Activated naive CD8-positive, alpha-beta T cell treated with anti-CD3 and anti-CD28 coated beads, Interleukin-2, amount 50 U/mL, for 24 hours (primary cell): ENCODE data around the gene POLK.
"Not testable (repeated sequence)": the region's sequence is repeated elsewhere in the genome, so short reads cannot be mapped to it uniquely, and the experiment has no call there.

ENCODE experiments used
- ATAC-seq: fragments of 150-1000 bp; cut with Tn5 transposase; one replicate; pipeline ENCODE4 v1.10.0; 2021
- DNase-seq: peaks from one replicate; pipeline ENCODE4 v3.0.0; 2021
- H3K27ac Mint-ChIP-seq: one replicate; pipeline ENCODE4 v1.8.0; 2021; ENCODE audit warnings: mild to moderate bottlenecking, mixed read lengths
- H3K27me3 Mint-ChIP-seq: one replicate; pipeline ENCODE4 v1.8.0; 2021; ENCODE audit warnings: mixed read lengths
- H3K36me3 Mint-ChIP-seq: one replicate; pipeline ENCODE4 v1.8.0; 2021; ENCODE audit warnings: low read depth, mixed read lengths
- H3K4me1 Mint-ChIP-seq: one replicate; pipeline ENCODE4 v1.8.0; 2021; ENCODE audit warnings: mixed read lengths
- H3K4me3 Mint-ChIP-seq: one replicate; pipeline ENCODE4 v1.8.0; 2021; ENCODE audit warnings: mild to moderate bottlenecking, moderate library complexity, mixed read lengths
- H3K9me3 Mint-ChIP-seq: one replicate; pipeline ENCODE4 v1.8.0; 2021; ENCODE audit warnings: mixed read lengths

POLK gene

DNA sequence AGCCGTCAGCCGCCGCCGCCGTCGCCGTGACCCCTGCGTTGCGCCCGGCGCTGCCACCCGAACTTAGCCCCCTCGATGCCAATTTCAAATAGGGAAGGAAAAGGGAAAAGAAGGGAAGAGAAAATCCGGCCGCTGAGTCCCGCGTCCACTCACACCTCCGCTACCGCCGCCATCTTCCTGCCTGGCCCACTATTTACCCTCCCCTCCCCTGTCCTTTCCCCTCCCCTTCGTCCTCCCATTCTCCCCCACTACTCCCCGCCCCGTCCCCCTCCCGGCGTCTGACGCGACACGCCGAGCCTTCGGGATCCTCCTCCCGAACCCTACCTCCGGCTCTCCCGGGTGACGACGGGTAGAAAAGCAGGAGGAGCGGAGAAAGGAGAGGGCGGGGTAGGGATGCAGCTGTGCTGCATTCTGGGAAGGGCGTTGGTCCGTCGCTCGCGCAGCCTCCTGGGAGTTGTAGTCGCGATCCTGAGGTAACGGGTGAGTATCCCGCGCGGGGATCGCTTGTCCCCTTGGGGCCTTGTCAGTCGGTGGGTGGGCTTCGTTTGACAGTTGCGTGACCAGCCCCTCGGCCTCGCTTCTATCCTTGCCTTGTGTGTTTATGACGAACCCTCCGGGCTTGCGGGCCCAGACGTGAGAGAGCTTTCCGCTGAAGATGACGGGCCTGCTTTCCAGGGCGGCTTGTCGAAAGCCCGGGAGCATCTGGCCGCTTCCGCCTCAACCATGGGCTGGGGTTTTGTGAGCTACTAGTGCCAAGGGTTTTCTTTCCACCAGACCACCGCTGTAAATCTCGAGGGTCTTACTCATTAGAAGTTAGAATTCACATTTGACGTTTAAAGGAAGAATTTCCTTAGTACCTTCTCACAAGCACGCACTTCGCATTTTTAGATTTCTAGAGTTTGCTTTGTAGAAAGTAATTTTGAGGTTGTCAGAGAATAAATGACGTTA lies at the start of gene POLK, which contains the start of gene CERT1:
POLK (plus strand) TSS at position 457 of the 948 bp plus-strand sequence.
CERT1 (minus strand) TSS at position 195 of the 948 bp plus-strand sequence. CDS start 422 bp downstream, outside the sequence.
- Mint-ChIP-seq H3K27me3 (no peaks in the 10 kb centered on the region), H3K9me3 (no peaks in the 10 kb centered on the region), H3K4me1 (peaks cover 61% of the 10 kb centered on the region), H3K27ac (peak within 1 kb of the TSS; percentile 95), H3K36me3 (peaks cover 12% of the 10 kb centered on the region), H3K4me3 (peak within 1 kb of the TSS; percentile 95)
- DNase-seq (peak; percentile 94), ATAC-seq (peak; percentile 99)

DNA sequence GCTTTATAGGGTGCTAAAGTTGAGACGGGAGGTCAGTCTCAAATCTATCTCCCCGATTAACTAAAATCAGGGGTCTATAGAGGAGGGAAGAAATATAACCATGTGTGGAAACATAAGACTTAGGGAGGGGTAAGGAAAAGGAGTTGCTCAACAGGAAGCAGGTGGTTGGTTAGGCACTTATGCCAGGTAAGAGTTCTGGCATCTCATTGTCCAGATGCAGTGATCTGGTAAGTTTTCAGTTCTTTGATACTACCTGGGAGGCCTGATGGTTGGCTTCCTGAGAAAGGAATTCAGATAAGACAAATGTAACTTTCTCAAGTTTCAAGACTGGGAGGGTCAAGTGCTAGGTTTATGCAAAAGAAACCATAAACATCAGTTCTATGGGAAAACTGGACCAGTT lies 48.0 kb upstream of the POLK start:
- H3K4me3 Mint-ChIP-seq = no peak overlapping the region
- H3K36me3 Mint-ChIP-seq = peaks cover 26% of the 10 kb centered on the region
- H3K4me1 Mint-ChIP-seq = peaks cover 49% of the 10 kb centered on the region
- DNase-seq (no peak), ATAC-seq (no peak)
- H3K27me3 Mint-ChIP-seq = no peaks in the 10 kb centered on the region
- peaks cover 9% of the 10 kb centered on the region for H3K9me3 Mint-ChIP-seq
- no peak overlapping the region for H3K27ac Mint-ChIP-seq

DNA sequence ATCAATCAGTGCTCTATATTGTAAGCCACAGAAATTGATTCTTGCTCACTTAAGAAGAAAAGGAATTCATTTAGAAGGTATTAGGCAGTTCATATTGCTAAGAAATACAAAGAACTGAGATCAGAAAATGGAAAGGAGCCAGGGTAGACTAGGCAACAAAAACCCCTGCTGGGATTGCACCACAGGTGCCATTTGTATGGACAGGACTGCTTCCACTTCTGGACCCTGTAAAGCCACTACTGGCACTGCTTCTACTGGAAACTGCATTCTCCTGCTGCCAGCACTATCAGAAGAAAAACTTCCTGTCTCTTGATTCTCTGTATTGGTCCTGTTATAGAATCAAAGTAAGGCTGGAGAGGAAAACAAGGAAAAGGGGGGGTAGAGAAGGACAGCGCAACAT lies 46.2 kb upstream of the POLK start:
- ATAC-seq (no peak), DNase-seq (no peak)
- Mint-ChIP-seq H3K36me3 (peaks cover 35% of the 10 kb centered on the region), H3K4me1 (peaks cover 49% of the 10 kb centered on the region), H3K9me3 (peaks cover 22% of the 10 kb centered on the region), H3K27ac (no peak overlapping the region), H3K4me3 (no peak overlapping the region), H3K27me3 (no peaks in the 10 kb centered on the region)

DNA sequence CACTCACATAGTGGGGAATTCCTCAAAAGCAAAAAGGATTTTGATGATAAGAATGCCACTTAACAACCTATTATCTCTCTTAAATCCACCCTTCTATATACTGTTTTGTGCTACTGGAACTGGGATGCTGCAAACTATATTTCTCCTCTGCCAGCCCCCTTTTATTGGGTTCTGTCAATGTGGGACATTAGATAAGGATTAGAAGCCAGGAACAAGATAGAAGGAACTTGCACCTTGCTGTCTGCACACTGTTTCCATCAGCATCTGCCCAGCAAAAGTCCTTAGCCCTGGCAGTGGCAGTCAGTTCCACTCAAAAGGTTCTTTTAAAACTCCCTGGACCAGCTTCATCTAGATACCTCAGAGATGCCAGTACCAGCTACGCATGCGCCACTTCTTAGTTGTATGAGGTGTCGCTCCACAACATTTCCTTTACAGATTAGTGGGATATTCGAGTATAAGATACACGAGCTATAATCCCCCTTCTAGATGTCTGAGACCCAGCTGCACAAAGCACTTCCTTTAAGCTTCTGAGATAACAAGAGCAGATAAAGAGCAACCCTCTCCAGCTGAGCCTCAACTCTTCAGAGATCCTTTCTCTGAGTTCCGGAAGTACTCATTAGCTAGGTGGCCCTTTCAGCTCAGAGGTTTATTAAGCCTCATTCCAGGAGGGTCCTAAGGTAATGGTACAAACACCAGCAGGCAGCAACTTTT lies 45.5 kb upstream of the POLK start:
- H3K36me3 Mint-ChIP-seq = peaks cover 41% of the 10 kb centered on the region
- H3K27me3 Mint-ChIP-seq = no peaks in the 10 kb centered on the region
- ATAC-seq (no peak), DNase-seq (no peak)
- H3K9me3 Mint-ChIP-seq = peaks cover 28% of the 10 kb centered on the region
- no peak overlapping the region for H3K4me3 Mint-ChIP-seq
- H3K27ac Mint-ChIP-seq = no peak overlapping the region
- H3K4me1 Mint-ChIP-seq = peaks cover 42% of the 10 kb centered on the region

DNA sequence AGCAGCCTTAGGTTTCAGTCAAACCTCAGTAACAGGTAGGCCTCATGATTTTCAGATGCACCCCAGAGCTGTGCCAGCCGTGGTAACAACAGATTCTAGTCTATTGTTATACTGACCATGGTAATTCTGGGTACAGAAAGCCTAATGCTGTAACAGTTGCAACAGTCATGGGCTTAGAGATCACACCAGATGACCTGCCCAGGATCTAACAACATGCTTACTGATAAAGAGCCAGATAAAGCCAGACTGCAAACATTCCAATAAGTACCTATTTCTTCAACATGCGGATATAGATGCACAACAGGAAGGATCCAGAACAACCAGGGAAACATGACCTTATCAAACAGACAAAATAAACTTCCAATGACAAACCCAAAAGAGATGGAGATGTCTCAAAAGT lies 43.1 kb upstream of the POLK start:
- no peak for ATAC-seq
- DNase-seq = no peak
- no peaks in the 10 kb centered on the region for H3K27me3 Mint-ChIP-seq
- H3K9me3 Mint-ChIP-seq = peaks cover 37% of the 10 kb centered on the region
- H3K4me3 Mint-ChIP-seq = no peak overlapping the region
- peaks cover 25% of the 10 kb centered on the region for H3K4me1 Mint-ChIP-seq
- H3K27ac Mint-ChIP-seq = no peak overlapping the region
- H3K36me3 Mint-ChIP-seq = peaks cover 49% of the 10 kb centered on the region

DNA sequence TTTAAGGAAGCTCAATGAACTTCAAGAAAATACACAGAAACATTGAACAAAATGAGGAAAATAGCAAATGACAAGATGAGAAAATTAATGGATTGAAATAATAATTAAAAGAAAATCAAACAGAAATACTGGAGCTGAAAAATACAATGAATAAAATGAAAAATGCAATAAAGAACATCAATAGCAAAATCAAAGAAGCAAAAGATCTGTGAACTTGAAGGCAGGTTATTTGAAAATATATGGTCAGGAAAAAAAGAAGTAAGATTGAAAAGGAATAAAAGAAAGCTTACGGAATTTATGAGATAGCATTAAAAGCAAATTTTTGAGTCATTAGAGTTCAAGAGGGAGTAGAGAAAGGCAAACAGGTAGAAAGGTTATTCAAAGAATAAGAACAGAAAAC lies 42.7 kb upstream of the POLK start:
- H3K27me3 Mint-ChIP-seq = no peaks in the 10 kb centered on the region
- no peak overlapping the region for H3K4me3 Mint-ChIP-seq
- ATAC-seq (no peak), DNase-seq (no peak)
- H3K9me3 Mint-ChIP-seq = peaks cover 37% of the 10 kb centered on the region
- H3K4me1 Mint-ChIP-seq = peaks cover 22% of the 10 kb centered on the region
- no peak overlapping the region for H3K27ac Mint-ChIP-seq
- H3K36me3 Mint-ChIP-seq = peaks cover 49% of the 10 kb centered on the region

DNA sequence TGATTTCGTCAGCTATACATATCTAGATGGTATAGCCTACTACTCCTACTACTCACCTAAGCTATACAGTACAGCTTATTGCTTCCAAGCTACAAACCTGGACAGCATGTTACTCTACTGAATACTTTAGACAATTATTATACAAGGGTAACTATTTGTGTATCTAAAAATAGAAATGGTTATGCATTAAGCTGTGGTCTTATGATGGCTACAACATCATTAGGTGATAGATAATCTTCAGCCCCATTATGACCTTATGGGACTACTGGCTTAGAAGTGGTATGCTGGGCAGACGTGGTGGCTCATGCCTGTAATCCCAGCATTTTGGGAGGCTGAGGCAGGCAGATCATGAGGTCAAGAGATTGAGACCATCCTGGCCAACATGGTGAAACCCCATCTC lies 40.5 kb upstream of the POLK start:
- peaks cover 56% of the 10 kb centered on the region for H3K36me3 Mint-ChIP-seq
- H3K27ac Mint-ChIP-seq = no peak overlapping the region
- no peaks in the 10 kb centered on the region for H3K27me3 Mint-ChIP-seq
- H3K9me3 Mint-ChIP-seq = peaks cover 37% of the 10 kb centered on the region
- no peak overlapping the region for H3K4me3 Mint-ChIP-seq
- no peak for ATAC-seq
- no peak for DNase-seq
- peaks cover 11% of the 10 kb centered on the region for H3K4me1 Mint-ChIP-seq

DNA sequence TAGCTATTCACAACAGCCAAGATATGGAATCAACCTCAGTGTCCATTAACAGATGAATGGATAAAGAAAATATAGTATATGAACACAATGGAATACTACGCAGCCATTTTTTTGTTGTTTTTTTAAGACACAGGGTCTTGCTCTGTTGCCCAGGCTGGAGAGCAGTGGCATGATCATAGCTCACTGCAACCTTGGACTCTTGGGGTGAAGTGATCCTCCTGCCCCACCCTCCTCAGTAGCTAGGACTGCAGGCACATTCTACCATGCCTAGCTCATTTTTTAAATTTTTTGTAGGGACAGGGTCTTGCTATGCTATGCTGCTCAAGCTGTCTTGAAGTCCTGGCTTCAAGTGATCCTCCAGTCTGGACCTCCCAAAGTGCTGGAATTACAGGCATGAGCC lies 38.7 kb upstream of the POLK start:
- ATAC-seq = no peak
- Mint-ChIP-seq H3K27ac (no peak overlapping the region), H3K9me3 (peaks cover 34% of the 10 kb centered on the region), H3K27me3 (no peaks in the 10 kb centered on the region), H3K4me3 (no peak overlapping the region), H3K36me3 (peaks cover 56% of the 10 kb centered on the region), H3K4me1 (peaks cover 4% of the 10 kb centered on the region)
- DNase-seq = no peak

DNA sequence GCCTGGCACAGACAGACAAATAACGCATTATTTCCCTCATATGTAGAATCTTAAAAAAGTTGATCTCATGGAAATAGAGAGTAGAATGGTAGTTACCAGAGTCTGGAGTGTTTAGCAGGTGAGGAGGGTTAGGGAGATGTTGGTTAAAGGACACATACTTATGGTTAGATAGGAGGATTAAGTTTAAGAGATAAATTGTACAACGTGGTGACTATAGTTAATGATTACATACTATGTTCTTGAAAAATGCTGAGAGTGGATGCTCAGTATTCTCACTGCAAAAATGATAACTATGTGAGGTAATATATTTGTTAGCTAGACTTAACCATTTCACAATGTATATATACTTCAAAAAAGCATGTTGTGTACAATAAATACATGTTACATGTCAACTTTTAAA lies 38.2 kb upstream of the POLK start:
- peaks cover 31% of the 10 kb centered on the region for H3K9me3 Mint-ChIP-seq
- peaks cover 52% of the 10 kb centered on the region for H3K36me3 Mint-ChIP-seq
- H3K27ac Mint-ChIP-seq = no peak overlapping the region
- H3K27me3 Mint-ChIP-seq = no peaks in the 10 kb centered on the region
- ATAC-seq = no peak
- no peak for DNase-seq
- no peak overlapping the region for H3K4me3 Mint-ChIP-seq
- H3K4me1 Mint-ChIP-seq = peaks cover 4% of the 10 kb centered on the region

DNA sequence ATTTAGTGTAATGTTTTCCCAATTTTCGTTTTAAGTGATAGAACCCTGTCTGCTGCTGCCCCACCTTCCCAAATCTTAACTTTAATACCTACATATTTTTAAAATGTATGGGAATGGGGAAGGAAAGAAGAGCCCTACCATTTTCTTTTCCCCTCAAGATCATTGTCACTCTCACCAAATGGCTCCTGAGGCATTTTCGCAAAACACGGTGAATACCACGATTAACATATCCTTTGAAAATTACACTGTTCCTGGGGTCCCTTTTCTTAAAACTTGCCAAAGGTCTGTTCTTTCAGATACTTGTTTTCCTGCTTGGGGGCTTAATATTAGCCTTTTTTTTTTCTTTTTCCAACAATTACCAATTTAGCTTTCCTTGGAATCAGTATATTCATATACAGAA lies 36.3 kb upstream of the POLK start:
- Mint-ChIP-seq H3K27me3 (no peaks in the 10 kb centered on the region), H3K4me1 (peaks cover 10% of the 10 kb centered on the region), H3K36me3 (peaks cover 36% of the 10 kb centered on the region), H3K27ac (no peak overlapping the region), H3K9me3 (peaks cover 27% of the 10 kb centered on the region), H3K4me3 (no peak overlapping the region)
- DNase-seq = no peak
- no peak for ATAC-seq

DNA sequence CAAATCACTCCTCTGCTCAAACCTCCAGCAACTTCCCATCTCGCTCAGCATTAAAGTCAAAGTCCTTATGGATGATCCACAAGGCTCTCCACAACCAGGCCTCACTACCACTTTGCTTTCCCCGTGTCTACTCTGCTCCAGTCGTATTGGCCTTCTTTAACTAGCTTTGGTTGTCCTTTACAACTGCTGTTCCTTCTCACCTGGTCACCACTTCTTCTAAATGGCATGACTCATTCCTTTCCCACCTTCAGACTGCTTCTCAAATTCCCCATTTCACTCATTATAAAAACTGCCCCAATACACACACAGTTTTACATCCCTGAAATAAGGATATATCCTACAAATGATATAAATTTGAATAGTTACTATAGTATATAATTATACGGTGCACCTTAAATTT lies 30.7 kb upstream of the POLK start:
- H3K27me3 Mint-ChIP-seq = no peaks in the 10 kb centered on the region
- peaks cover 26% of the 10 kb centered on the region for H3K4me1 Mint-ChIP-seq
- ATAC-seq (no peak), DNase-seq (no peak)
- H3K9me3 Mint-ChIP-seq = peaks cover 38% of the 10 kb centered on the region
- peak overlapping the region; percentile 21 for H3K27ac Mint-ChIP-seq
- H3K4me3 Mint-ChIP-seq = no peak overlapping the region
- H3K36me3 Mint-ChIP-seq = peaks cover 31% of the 10 kb centered on the region

DNA sequence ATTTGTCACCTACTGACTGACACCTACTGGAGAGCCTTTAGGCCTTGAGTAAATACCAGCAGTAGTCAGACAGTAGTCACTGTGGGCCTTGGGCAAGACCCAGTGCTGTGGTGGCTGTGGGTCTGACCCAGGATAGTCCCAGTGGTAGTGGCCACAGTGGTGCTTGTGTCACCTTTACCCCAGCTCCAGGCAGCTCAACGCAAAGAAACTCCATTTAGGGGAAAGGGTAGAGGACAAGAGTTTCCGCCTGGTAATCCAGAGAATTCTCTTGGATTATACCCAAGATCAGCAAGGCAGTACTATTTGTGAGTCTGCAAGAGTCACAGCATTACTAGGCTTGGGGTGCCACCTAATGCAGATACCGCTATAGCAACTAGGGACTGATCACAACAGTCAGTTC lies 29.2 kb upstream of the POLK start:
- H3K9me3 Mint-ChIP-seq = peaks cover 50% of the 10 kb centered on the region
- no peak overlapping the region for H3K4me3 Mint-ChIP-seq
- no peaks in the 10 kb centered on the region for H3K27me3 Mint-ChIP-seq
- ATAC-seq (peak; percentile 63), DNase-seq (no peak)
- H3K36me3 Mint-ChIP-seq = peaks cover 37% of the 10 kb centered on the region
- H3K27ac Mint-ChIP-seq = no peak overlapping the region
- peaks cover 30% of the 10 kb centered on the region for H3K4me1 Mint-ChIP-seq

DNA sequence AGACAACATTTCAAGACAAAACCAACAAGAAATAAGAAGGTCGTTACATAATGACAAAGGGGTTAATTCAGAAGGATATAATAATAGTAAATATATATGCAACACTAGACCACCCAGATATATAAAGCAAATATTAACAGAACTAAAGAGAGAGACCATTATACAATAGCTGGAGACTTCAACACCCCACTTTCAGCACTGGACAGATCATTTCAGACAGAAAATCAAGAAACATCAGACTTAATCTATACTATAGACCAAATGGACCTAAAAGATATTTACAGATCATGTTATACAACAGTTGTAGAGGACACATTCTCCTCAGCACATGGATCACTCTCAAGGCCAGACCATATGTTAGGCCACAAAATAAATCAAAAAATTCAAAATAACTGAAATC lies 27.1 kb upstream of the POLK start:
- Mint-ChIP-seq H3K9me3 (peaks cover 53% of the 10 kb centered on the region), H3K27ac (no peak overlapping the region), H3K4me3 (no peak overlapping the region), H3K27me3 (no peaks in the 10 kb centered on the region), H3K36me3 (peaks cover 50% of the 10 kb centered on the region), H3K4me1 (peaks cover 20% of the 10 kb centered on the region)
- ATAC-seq = no peak
- DNase-seq = no peak

DNA sequence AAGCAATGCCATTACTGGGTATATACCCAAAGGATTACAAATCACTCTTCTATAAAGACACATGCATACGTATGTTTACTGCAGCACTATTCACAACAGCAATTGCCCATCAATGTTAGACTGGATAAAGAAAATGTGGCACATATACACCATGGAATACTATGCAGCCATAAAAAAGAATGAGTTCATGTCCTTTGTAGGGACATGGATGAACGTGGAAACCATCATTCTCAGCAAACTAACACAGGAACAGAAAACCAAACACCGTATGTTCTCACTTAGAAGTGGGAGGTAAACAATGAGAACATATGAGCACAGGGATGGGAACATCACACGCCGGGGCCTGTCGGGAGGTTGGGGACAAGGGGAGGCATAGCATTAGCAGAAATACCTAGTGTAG lies 21.8 kb upstream of the POLK start:
- H3K27me3 Mint-ChIP-seq, DNase-seq, H3K4me3 Mint-ChIP-seq, H3K27ac Mint-ChIP-seq, ATAC-seq, H3K4me1 Mint-ChIP-seq: not testable (repeated sequence)
- peaks cover 53% of the 10 kb centered on the region for H3K36me3 Mint-ChIP-seq
- peaks cover 38% of the 10 kb centered on the region for H3K9me3 Mint-ChIP-seq

DNA sequence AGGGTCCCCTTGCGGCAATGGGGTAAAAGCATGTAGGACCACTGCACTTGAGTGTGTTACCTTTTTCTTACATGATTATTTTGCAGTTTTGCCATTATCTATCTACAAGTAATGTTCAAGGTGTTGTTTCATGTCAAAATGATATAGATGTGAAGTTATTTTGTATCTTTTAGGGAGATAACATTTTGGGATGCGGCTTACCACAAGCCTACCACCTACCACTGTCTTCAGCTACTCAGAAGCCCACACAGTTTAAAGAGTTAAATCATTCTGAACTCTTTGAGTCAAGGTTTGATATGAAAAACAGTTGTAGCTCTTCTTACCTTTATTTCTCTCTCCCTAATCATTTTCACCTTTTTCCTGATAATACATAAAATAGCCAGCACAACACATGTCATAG lies 20.1 kb upstream of the POLK start:
- Mint-ChIP-seq H3K4me3 (no peak overlapping the region), H3K36me3 (peaks cover 50% of the 10 kb centered on the region), H3K27ac (no peak overlapping the region), H3K4me1 (peaks cover 10% of the 10 kb centered on the region), H3K27me3 (no peaks in the 10 kb centered on the region), H3K9me3 (peaks cover 23% of the 10 kb centered on the region)
- ATAC-seq (no peak), DNase-seq (no peak)
